Body of pancreas (tissue), 4 donors: Measurements from ENCODE around the gene HACL1.

Experiments
- POLR2A ChIP-seq, 3 donors: fragments of 450-650 bp; IDR thresholded peaks; one replicate each; pipeline ENCODE4 v1.6.1; 2016; ENCODE audit warnings: antibody characterized with exemption in 3 of 3, mild to moderate bottlenecking in 2 of 3
- TF ChIP-seq, protein P1 (sequence below), 7 experiments: fragments of 450-650 bp in 4 of 7; fragments of 200-600 bp in 3 of 7; sonication (generic) in 3 of 7; IDR thresholded peaks; one replicate each; pipeline ENCODE4 v1.5.1; 2016 to 2019; ENCODE audit warnings: antibody characterized with exemption in 7 of 7

DNA sequence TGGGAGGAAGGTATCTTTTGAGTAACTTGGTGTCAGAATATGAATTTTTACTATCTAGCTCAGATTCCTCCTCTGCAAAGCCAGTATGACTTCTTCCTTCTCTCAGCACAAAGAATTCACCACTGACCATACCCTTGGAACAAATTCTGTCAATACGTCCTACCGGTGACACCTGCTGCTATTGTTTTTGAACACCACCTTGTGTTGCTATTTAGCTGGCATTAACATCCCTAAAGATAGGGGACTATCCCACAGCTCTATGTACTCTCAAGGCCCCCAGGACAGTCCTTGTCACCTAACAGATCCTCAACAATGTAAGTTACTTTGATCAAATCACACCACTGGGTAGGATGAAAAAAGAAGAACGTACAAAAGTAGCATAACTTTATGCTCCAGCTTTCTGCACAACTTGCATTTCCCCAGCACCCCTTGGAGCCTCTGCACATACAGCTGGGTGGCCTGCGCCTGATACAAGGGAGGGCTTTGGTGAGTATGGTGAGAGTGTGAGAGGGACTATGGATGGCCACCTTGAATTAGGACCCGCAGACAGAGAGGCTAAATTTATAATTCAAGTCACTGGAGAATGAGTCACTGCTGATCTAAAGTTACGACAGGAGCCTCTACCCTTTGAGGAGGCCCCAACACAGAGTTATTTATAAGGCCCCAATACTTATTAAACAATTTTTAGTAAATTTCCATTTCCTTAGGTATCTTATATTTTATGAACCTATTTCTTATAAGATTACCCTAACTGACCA, 77.5 kb downstream of the HACL1 start:
- TF ChIP-seq, protein P1, sequence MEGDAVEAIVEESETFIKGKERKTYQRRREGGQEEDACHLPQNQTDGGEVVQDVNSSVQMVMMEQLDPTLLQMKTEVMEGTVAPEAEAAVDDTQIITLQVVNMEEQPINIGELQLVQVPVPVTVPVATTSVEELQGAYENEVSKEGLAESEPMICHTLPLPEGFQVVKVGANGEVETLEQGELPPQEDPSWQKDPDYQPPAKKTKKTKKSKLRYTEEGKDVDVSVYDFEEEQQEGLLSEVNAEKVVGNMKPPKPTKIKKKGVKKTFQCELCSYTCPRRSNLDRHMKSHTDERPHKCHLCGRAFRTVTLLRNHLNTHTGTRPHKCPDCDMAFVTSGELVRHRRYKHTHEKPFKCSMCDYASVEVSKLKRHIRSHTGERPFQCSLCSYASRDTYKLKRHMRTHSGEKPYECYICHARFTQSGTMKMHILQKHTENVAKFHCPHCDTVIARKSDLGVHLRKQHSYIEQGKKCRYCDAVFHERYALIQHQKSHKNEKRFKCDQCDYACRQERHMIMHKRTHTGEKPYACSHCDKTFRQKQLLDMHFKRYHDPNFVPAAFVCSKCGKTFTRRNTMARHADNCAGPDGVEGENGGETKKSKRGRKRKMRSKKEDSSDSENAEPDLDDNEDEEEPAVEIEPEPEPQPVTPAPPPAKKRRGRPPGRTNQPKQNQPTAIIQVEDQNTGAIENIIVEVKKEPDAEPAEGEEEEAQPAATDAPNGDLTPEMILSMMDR (IDR thresholded peaks at IDR 0.05): no peak
- TF ChIP-seq POLR2A (IDR thresholded peaks at IDR 0.05): no peak
